ENCODE measurements around the gene RIT2. TPM values are rescaled to one million over a fixed set of nuclear protein-coding genes. Genes with fewer than 3 reads are reported as not detected.

The RIT2 gene
- total and polyA plus RNA-seq, 2 experiments from 2014 or later: not detected

DNA sequence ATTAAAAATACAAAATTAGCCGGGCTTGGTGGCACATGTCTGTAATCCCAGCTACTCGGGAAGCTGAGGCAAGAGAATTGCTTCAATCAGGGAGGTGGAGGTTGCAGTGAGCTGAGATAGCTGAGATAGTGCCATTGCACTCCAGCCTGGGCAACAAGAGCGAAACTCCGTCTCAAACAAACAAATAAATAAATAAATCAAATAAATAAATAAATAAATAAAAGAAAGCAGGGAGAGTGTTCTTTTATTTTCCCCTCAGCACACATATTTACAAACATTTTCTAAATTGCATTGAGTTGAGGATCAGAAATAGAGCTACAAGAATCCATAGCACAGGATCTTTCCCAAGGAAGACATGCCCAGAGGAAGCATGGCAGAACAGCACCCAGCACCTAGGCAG is 71.9 kb downstream of the RIT2 start:
- no peaks in the 10 kb centered on the region for H3K27me3 ChIP-seq
- H3K27ac ChIP-seq: no peak overlapping the region
- H3K4me3 ChIP-seq: no peak overlapping the region
- TF ChIP-seq, protein P1, sequence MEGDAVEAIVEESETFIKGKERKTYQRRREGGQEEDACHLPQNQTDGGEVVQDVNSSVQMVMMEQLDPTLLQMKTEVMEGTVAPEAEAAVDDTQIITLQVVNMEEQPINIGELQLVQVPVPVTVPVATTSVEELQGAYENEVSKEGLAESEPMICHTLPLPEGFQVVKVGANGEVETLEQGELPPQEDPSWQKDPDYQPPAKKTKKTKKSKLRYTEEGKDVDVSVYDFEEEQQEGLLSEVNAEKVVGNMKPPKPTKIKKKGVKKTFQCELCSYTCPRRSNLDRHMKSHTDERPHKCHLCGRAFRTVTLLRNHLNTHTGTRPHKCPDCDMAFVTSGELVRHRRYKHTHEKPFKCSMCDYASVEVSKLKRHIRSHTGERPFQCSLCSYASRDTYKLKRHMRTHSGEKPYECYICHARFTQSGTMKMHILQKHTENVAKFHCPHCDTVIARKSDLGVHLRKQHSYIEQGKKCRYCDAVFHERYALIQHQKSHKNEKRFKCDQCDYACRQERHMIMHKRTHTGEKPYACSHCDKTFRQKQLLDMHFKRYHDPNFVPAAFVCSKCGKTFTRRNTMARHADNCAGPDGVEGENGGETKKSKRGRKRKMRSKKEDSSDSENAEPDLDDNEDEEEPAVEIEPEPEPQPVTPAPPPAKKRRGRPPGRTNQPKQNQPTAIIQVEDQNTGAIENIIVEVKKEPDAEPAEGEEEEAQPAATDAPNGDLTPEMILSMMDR (IDR thresholded peaks at IDR 0.05; ENCODE audit: low read depth, low read length): no peak
- no peak for DNase-seq (ENCODE audit: low read depth in 1 of 2, low spot score in 1 of 2)
- no peaks in the 10 kb centered on the region for H3K36me3 ChIP-seq
- no peaks in the 10 kb centered on the region for H3K9me3 ChIP-seq (ENCODE audit: low read depth)
- no peaks in the 10 kb centered on the region for H3K4me1 ChIP-seq (ENCODE audit: low read depth)

DNA sequence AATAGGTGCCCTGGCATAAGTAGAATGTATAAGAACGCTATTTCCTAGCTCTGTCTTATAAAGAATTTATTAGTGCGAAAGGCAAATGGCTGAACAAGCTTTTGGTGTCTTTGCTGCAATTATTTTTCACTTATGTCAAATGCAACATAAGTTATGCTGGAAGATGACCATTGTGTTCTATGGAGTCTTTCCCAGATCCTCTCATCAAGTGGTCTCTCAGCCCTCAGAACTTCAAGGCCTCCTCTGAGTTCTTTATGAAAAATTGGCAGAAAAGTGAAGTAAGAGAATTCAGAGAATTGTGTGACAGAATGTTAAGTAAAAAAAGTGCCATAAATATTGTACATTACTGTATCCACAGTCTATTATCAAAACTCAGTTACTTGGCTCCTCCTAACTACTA is 75.2 kb downstream of the RIT2 start:
- DNase-seq (ENCODE audit: low read depth in 1 of 2, low spot score in 1 of 2): no peak
- TF ChIP-seq, protein P1 (IDR thresholded peaks at IDR 0.05; ENCODE audit: low read depth, low read length): no peak
- no peaks in the 10 kb centered on the region for H3K36me3 ChIP-seq
- no peak overlapping the region for H3K4me3 ChIP-seq
- no peaks in the 10 kb centered on the region for H3K4me1 ChIP-seq (ENCODE audit: low read depth)
- H3K27me3 ChIP-seq: no peaks in the 10 kb centered on the region
- H3K9me3 ChIP-seq (ENCODE audit: low read depth): no peaks in the 10 kb centered on the region
- no peak overlapping the region for H3K27ac ChIP-seq

DNA sequence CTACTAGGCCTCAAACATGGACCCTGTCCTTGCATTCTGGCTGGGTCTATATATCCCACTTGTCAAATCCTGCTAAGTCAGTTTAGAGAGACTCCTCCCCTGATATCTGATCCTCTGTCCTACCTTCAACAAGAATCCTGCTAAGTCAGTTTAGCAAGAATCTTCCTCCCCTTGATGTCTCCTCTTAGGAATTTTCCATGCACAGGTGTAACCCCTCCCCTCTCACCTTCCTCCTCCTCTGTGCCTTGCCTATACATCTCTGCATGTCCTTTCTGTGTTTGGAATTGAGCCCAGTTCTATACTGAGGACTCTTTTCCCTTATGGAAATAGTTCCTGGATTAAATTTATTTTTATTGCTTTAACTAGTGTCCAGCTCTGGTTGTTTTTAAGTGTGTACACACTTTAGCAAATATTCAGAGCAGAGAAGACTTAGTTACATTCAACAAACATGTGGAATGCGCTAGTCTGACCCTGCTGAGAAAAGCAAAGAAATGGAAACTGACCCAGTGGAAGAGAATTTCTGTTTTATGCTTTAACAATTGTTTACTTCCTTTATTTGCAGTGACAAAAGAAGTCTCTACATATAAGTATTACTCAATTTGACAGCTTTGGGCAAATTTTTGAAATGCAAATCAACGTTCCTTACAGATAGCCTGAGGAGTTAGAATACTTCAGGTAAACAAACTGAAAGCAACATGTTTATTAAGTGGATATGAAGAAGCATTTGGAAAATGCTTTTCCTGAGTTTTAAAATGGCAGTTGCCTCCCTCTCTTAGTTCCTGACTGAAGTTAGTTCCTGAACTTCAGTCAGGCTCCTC is 80.6 kb downstream of the RIT2 start:
- TF ChIP-seq, protein P1 (IDR thresholded peaks at IDR 0.05; ENCODE audit: low read depth, low read length): no peak
- no peak for DNase-seq (ENCODE audit: low read depth in 1 of 2, low spot score in 1 of 2)
- Histone ChIP-seq H3K4me3 (no peak overlapping the region), H3K4me1 (ENCODE audit: low read depth) (no peaks in the 10 kb centered on the region), H3K36me3 (no peaks in the 10 kb centered on the region), H3K27ac (no peak overlapping the region), H3K27me3 (no peaks in the 10 kb centered on the region), H3K9me3 (ENCODE audit: low read depth) (no peaks in the 10 kb centered on the region)

DNA sequence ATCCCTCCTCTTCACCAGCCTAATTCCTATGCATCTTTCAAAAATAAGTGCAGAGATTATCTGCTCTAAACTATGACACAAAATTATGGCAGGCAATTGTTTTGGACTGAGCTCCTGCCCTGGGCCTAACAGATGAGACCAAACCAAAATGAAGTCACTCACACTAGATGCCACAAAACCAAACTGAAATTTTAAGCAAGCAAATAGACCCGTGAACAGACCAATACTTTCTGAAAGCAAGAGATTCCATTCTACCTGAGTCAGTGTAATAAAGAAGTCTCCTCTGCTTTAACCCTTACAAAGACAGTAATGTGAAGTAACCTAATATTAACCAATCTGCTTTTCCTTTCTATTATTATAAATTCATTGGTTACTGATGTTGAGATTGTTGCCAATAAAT is 84.3 kb downstream of the RIT2 start:
- TF ChIP-seq, protein P1 (IDR thresholded peaks at IDR 0.05; ENCODE audit: low read depth, low read length): no peak
- no peak for DNase-seq (ENCODE audit: low read depth in 1 of 2, low spot score in 1 of 2)
- no peak overlapping the region for H3K27ac ChIP-seq

DNA sequence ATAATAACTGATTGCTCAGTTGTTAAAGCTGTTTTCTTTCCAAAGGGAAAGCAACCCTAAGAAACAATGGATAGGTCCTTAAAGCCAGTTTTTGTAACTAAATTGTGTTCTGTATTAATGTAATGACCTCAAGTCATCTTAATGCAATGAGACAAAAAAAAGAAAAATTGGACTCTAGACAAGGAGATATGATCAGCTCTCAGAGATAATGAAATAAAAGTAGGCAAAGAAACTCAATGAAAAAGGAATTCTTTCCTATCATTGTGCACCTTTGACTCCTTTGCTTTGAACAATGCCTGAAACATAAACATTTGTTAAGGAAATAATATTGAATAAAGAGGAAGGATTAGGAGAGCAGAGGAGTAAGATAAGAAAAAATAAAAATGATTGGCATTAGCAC is 86.1 kb downstream of the RIT2 start:
- no peak for DNase-seq (ENCODE audit: low read depth in 1 of 2, low spot score in 1 of 2)
- Histone ChIP-seq H3K27me3 (no peaks in the 10 kb centered on the region), H3K4me3 (no peak overlapping the region), H3K9me3 (ENCODE audit: low read depth) (no peaks in the 10 kb centered on the region), H3K4me1 (ENCODE audit: low read depth) (no peaks in the 10 kb centered on the region), H3K27ac (no peak overlapping the region), H3K36me3 (no peaks in the 10 kb centered on the region)
- TF ChIP-seq, protein P1 (IDR thresholded peaks at IDR 0.05; ENCODE audit: low read depth, low read length): no peak

More for the DNA sequence above, 84.3 kb downstream of the RIT2 start:
- Histone ChIP-seq H3K9me3 (ENCODE audit: low read depth) (no peaks in the 10 kb centered on the region), H3K27me3 (no peaks in the 10 kb centered on the region), H3K4me3 (no peak overlapping the region), H3K4me1 (ENCODE audit: low read depth) (no peaks in the 10 kb centered on the region), H3K36me3 (no peaks in the 10 kb centered on the region)
